Stimulated activated CD8-positive, alpha-beta memory T cell treated with anti-CD3 and anti-CD28 coated beads, Interleukin-7, amount 100 ng/mL, for 1 hour (primary cell): ENCODE measurements around the gene CSRP2.
A peak's percentile ranks its signal among the peaks of the same experiment; 100 is the strongest.

Source experiments
- DNase-seq, 2 donors: peaks; one replicate each; pipeline ENCODE4 v3.0.0-alpha.2; 2020; ENCODE audit warnings: low read depth in 2 of 2

The CSRP2 gene

GRCh38 chr12:76878899-76879709 is at the start of gene CSRP2:
Gene CSRP2 (minus strand): TSS chr12:76879019. CDS start chr12:76866260, 12,759 bp downstream.
- peak; percentile 20 to 30 for DNase-seq

GRCh38 chr12:76927170-76927784 is 48.5 kb upstream of the CSRP2 start:
- no peak for DNase-seq

GRCh38 chr12:76925135-76925534 is 46.3 kb upstream of the CSRP2 start:
- no peak for DNase-seq

GRCh38 chr12:76922866-76923265 is 44.0 kb upstream of the CSRP2 start:
- DNase-seq: no peak

- no peak for DNase-seq
Observed at GRCh38 chr12:76921891-76922664, 43.3 kb upstream of the CSRP2 start.

- DNase-seq: no peak
Observed at GRCh38 chr12:76921100-76921471, 42.3 kb upstream of the CSRP2 start.

- DNase-seq: no peak
Observed at GRCh38 chr12:76920172-76921099, 41.6 kb upstream of the CSRP2 start.

GRCh38 chr12:76919383-76920171 is 40.8 kb upstream of the CSRP2 start:
- no peak for DNase-seq

- no peak for DNase-seq
Observed at GRCh38 chr12:76916170-76916540, 37.3 kb upstream of the CSRP2 start.

- DNase-seq: no peak
Observed at GRCh38 chr12:76915361-76916169, 36.7 kb upstream of the CSRP2 start.

GRCh38 chr12:76914102-76914859 is 35.5 kb upstream of the CSRP2 start:
- DNase-seq: no peak

GRCh38 chr12:76909290-76909689 is 30.5 kb upstream of the CSRP2 start:
- no peak for DNase-seq

- no peak for DNase-seq
Observed at GRCh38 chr12:76908303-76909017, 29.6 kb upstream of the CSRP2 start.

- no peak for DNase-seq
Observed at GRCh38 chr12:76901628-76902380, 23.0 kb upstream of the CSRP2 start.

- no peak for DNase-seq
Observed at GRCh38 chr12:76899522-76899921, 20.7 kb upstream of the CSRP2 start.

- DNase-seq: no peak
Observed at GRCh38 chr12:76898442-76898841, 19.6 kb upstream of the CSRP2 start.

- no peak for DNase-seq
Observed at GRCh38 chr12:76896274-76896673, 17.5 kb upstream of the CSRP2 start.

GRCh38 chr12:76895796-76896195 is 17.0 kb upstream of the CSRP2 start:
- no peak for DNase-seq
